Keratinocyte (primary cell): Measurements from ENCODE around the gene ATP8B1.

ENCODE experiments used
- CTCF ChIP-seq, 3 experiments: IDR thresholded peaks in 1 of 3; conservative IDR thresholded peaks in 1 of 3; optimal IDR thresholded peaks in 1 of 3; 2 replicates in 2 of 3; 3 replicates in 1 of 3; pipeline versions ENCODE3 to v1.5.1; 2011; ENCODE audit warnings: low read length in 3 of 3, mild to moderate bottlenecking in 3 of 3, moderate library complexity in 2 of 3, control low read depth in 1 of 3, inconsistent platforms in 1 of 3; ENCODE audit not compliant: insufficient read depth in 2 of 3; ENCODE audit errors: extremely low read depth in 1 of 3
- EZH2 ChIP-seq: IDR thresholded peaks from one replicate; pipeline ENCODE4 v1.6.1; 2012; ENCODE audit warnings: inconsistent platforms, mild to moderate bottlenecking, low read length, moderate library complexity

GRCh38 chr18:57807336-57808117 is 4.4 kb upstream of the ATP8B1 start:
- TF ChIP-seq EZH2 (no peak), CTCF (optimal IDR thresholded peaks at IDR 0.05 in 1 of 3, IDR thresholded peaks at IDR 0.05 in 1 of 3, conservative IDR thresholded peaks at IDR 0.05 in 1 of 3; ENCODE audit: extremely low read depth in 1 of 3, insufficient read depth in 2 of 3, low read length in 3 of 3) (no peak)
